GM18861 (cell line): Measurements from ENCODE around the gene KCNJ6.
"Not testable (repeated sequence)": the region's sequence is repeated elsewhere in the genome, so short reads cannot be mapped to it uniquely, and the experiment has no call there.

Experiments used
- ATAC-seq: cut with Tn5 transposase; IDR thresholded peaks from one replicate; pipeline ENCODE4 v1.9.1; 2021; ENCODE audit not compliant: unreplicated experiment

The KCNJ6 gene

GRCh38 chr21:37746849-37747248, 169.4 kb downstream of the KCNJ6 start:
- ATAC-seq: no peak

GRCh38 chr21:37744551-37744950, 171.7 kb downstream of the KCNJ6 start:
- no peak for ATAC-seq

- no peak for ATAC-seq
These were observed 173.7 kb downstream of the KCNJ6 start for GRCh38 chr21:37742532-37742931.

- ATAC-seq: no peak
These were observed 174.1 kb downstream of the KCNJ6 start for GRCh38 chr21:37742115-37742514.

- no peak for ATAC-seq
These were observed 178.3 kb downstream of the KCNJ6 start for GRCh38 chr21:37737996-37738395.

- no peak for ATAC-seq
These were observed 178.8 kb downstream of the KCNJ6 start for GRCh38 chr21:37737507-37737906.

GRCh38 chr21:37734846-37735245, 181.4 kb downstream of the KCNJ6 start:
- ATAC-seq: no peak

- ATAC-seq: no peak
These were observed 183.3 kb downstream of the KCNJ6 start for GRCh38 chr21:37732927-37733326.

- no peak for ATAC-seq
These were observed 192.1 kb downstream of the KCNJ6 start for GRCh38 chr21:37724201-37724600.

- no peak for ATAC-seq
These were observed 198.7 kb downstream of the KCNJ6 start for GRCh38 chr21:37717534-37717933.

GRCh38 chr21:37712569-37712934, 203.7 kb downstream of the KCNJ6 start:
- ATAC-seq: not testable (repeated sequence)

GRCh38 chr21:37711836-37712568, 204.3 kb downstream of the KCNJ6 start:
- no peak for ATAC-seq

- no peak for ATAC-seq
These were observed 204.9 kb downstream of the KCNJ6 start for GRCh38 chr21:37711286-37711829.

- ATAC-seq: no peak
These were observed 205.5 kb downstream of the KCNJ6 start for GRCh38 chr21:37710546-37711285.

- ATAC-seq: no peak
These were observed 211.5 kb downstream of the KCNJ6 start for GRCh38 chr21:37704751-37705150.

GRCh38 chr21:37702241-37702640, 214.0 kb downstream of the KCNJ6 start:
- no peak for ATAC-seq

- peak; percentile 90 for ATAC-seq
These were observed 215.5 kb downstream of the KCNJ6 start for GRCh38 chr21:37700641-37701202.

- ATAC-seq: no peak
These were observed 217.1 kb downstream of the KCNJ6 start for GRCh38 chr21:37699024-37699775.

GRCh38 chr21:37696936-37697335, 219.3 kb downstream of the KCNJ6 start:
- no peak for ATAC-seq

GRCh38 chr21:37695111-37695510, 221.1 kb downstream of the KCNJ6 start:
- no peak for ATAC-seq

- no peak for ATAC-seq
These were observed 227.2 kb downstream of the KCNJ6 start for GRCh38 chr21:37688952-37689659.
